K562 (cell line): ENCODE data around the gene YJEFN3. TPM values are rescaled to one million over a fixed set of nuclear protein-coding genes. Genes with fewer than 3 reads are reported as not detected.

Experiments used
- MAFF ChIP-seq: IDR thresholded peaks from 2 replicates; pipeline ENCODE4 v1.6.1; 2012; ENCODE audit warnings: low read length, improper control_type of control experiment
- MGA ChIP-seq: fragments of 450-650 bp; IDR thresholded peaks from 2 replicates; pipeline ENCODE4 v1.6.1; 2016; ENCODE audit warnings: mild to moderate bottlenecking, moderate library complexity
- polyA plus RNA-seq, 8 experiments: library from polyadenylated mRNA; depleted of rRNA in 4 of 8; stranded (reverse) in 5 of 8; unstranded in 3 of 8; fragments of >200 nt; fragmentation: Nextera tagmentation in 2 of 8; fragmentation: Illumina TruSeq in 1 of 8; extraction: Ambion mirVana in 2 of 8; extraction: Trizol in 1 of 8; gene quantifications; 2 replicates each; pipeline versions ENCODE4 v1.2.1 to v1.2.3, GENCODE V29; 2011 to 2014; ENCODE audit warnings: inconsistent platforms in 1 of 8, missing spikeins in 1 of 8
- total RNA-seq, 7 experiments: library from RNA; depleted of rRNA in 6 of 7; stranded (reverse); fragments of >200 nt in 6 of 7; fragmentation: Illumina TruSeq in 2 of 7; extraction: Trizol in 2 of 7; gene quantifications; 2 replicates each; pipeline versions ENCODE4 v1.2.1 to v1.2.3, GENCODE V29; 2011 to 2021; ENCODE audit warnings: low replicate concordance in 1 of 7

Gene YJEFN3
- total and polyA plus RNA-seq, 9 of the 15 experiments (the other 6 are each of a cell fraction or from before 2014, with no cell fraction given) = 0.04 to 5.8 (median 1.3) TPM; not detected in 1

- no peak for TF ChIP-seq MGA
- no peak for TF ChIP-seq MAFF
Observed at GRCh38 chr19:19567391-19567790, 38.7 kb downstream of the YJEFN3 start (continued).
